HepG2 (cell line): ENCODE measurements around the gene EMID1. TPM values are rescaled to one million over a fixed set of nuclear protein-coding genes. Genes with fewer than 3 reads are reported as not detected.

Experiments used
- ATAC-seq: fragments of 200-7000 bp; cut with Tn5 transposase; 3 replicates; pipeline ENCODE4 v1.9.1; 2020; ENCODE audit warnings: mild to moderate bottlenecking, moderate library complexity
- BruUV-seq: library from RNA; stranded (reverse); fragments of 400-500 nt; replicated peaks from 2 replicates; lab custom pipeline; 2021; lab: Mats Ljungman, UMichigan
- CTCF ChIA-PET: fragments of 300-600 bp; formaldehyde crosslinking; extraction: SDS; loops from one replicate; lab custom pipeline; 2021; ENCODE audit warnings: low total read pairs, inconsistent platforms, low intra/inter-chr PET ratio; lab: Yijun Ruan, JAX
- POLR2A ChIA-PET: fragments of 350-600 bp; sonication (Branson Sonifier 250); formaldehyde crosslinking; loops from one replicate; lab custom pipeline; 2020; ENCODE audit warnings: antibody characterized with exemption, inconsistent platforms; lab: Yijun Ruan, JAX
- DNase-seq: peaks from one replicate; pipeline ENCODE4 v3.0.0-alpha.2; 2015; ENCODE audit warnings: low spot score
- FAIRE-seq: peaks from 3 replicates; lab custom pipeline; 2011; peaks lifted over from hg19 to GRCh38; lab: Jason Lieb, UNC
- H2AFZ ChIP-seq: one replicate; pipeline ENCODE4 v1.6.1; 2011; ENCODE audit warnings: low read length, inconsistent platforms
- H3K27ac ChIP-seq: fragments of 300-600 bp; 3 replicates; pipeline ENCODE4 v1.8.0; 2011; ENCODE audit warnings: mixed run types, mild to moderate bottlenecking, mixed read lengths, low read length, inconsistent platforms; ENCODE audit not compliant: insufficient read depth; ENCODE audit errors: extremely low read length
- H3K27me3 ChIP-seq, 2 experiments: fragments of 200-600 bp in 1 of 2; 2 replicates in 1 of 2; 3 replicates in 1 of 2; pipeline versions ENCODE4 v1.6.0 to v1.8.0; 2011; ENCODE audit warnings: low read length in 2 of 2, mild to moderate bottlenecking in 2 of 2, moderate library complexity in 2 of 2, inconsistent platforms in 1 of 2; ENCODE audit not compliant: insufficient read depth in 2 of 2, control insufficient read depth in 1 of 2
- H3K36me3 ChIP-seq, 2 experiments: fragments of 200-600 bp in 1 of 2; replicated peaks in 1 of 2; 2 replicates in 1 of 2; 3 replicates in 1 of 2; pipeline versions ENCODE4 v1.5.1 to v1.8.0; 2011; ENCODE audit warnings: low read length in 2 of 2, inconsistent platforms in 1 of 2; ENCODE audit not compliant: insufficient read depth in 2 of 2, control insufficient read depth in 1 of 2
- H3K4me1 ChIP-seq: 2 replicates; pipeline ENCODE4 v1.5.1; 2012; ENCODE audit warnings: low read length, inconsistent platforms; ENCODE audit not compliant: insufficient read depth
- H3K4me2 ChIP-seq: 2 replicates; pipeline ENCODE4 v1.6.0; 2011; ENCODE audit warnings: low read depth, low read length, inconsistent platforms
- H3K4me3 ChIP-seq, 3 experiments: fragments of 200-600 bp in 1 of 3; sonication (generic), shearing (Covaris generic) in 1 of 3; replicated peaks in 1 of 3; 2 replicates each; pipeline ENCODE4 v1.5.1; 2011 to 2016; ENCODE audit warnings: low read length in 3 of 3, inconsistent platforms in 2 of 3, low read depth in 2 of 3, mild to moderate bottlenecking in 2 of 3, control low read depth in 1 of 3, mixed read lengths in 1 of 3; ENCODE audit not compliant: insufficient read depth in 1 of 3
- H3K79me2 ChIP-seq: one replicate; pipeline ENCODE4 v1.6.1; 2011; ENCODE audit warnings: low read length, inconsistent platforms; ENCODE audit not compliant: insufficient read depth
- H3K9ac ChIP-seq: 2 replicates; pipeline ENCODE4 v1.6.0; 2011; ENCODE audit warnings: mild to moderate bottlenecking, low read depth, low read length, inconsistent platforms; ENCODE audit not compliant: insufficient read depth
- H3K9me3 ChIP-seq: 2 replicates; pipeline ENCODE4 v1.5.1; 2012; ENCODE audit warnings: mild to moderate bottlenecking, low read length
- H4K20me1 ChIP-seq: 2 replicates; pipeline ENCODE4 v1.6.0; 2011; ENCODE audit warnings: inconsistent platforms, mild to moderate bottlenecking, low read length, moderate library complexity; ENCODE audit not compliant: insufficient read depth
- BRD4 ChIP-seq: sonication (generic); formaldehyde crosslinking; IDR thresholded peaks from 2 replicates; pipeline ENCODE4 v1.4.0; 2020; ENCODE audit warnings: missing genetic modification reagents
- KAT8 ChIP-seq: IDR thresholded peaks from 2 replicates; pipeline ENCODE4 v1.6.1; 2016; ENCODE audit warnings: missing genetic modification reagents, missing compliant biosample characterization
- RFXANK ChIP-seq: IDR thresholded peaks from 2 replicates; pipeline ENCODE4 v1.6.1; 2016
- YY1 ChIP-seq: IDR thresholded peaks from 2 replicates; pipeline ENCODE4 v1.6.1; 2011; ENCODE audit warnings: low read length, low read depth, moderate library complexity, mild to moderate bottlenecking; ENCODE audit not compliant: insufficient read depth, insufficient replicate concordance
- ZBTB21 ChIP-seq: sonication (generic); formaldehyde crosslinking; IDR thresholded peaks from 2 replicates; pipeline ENCODE4 v1.4.0; 2020; ENCODE audit warnings: missing genetic modification reagents
- ZFP1 ChIP-seq: IDR thresholded peaks from 2 replicates; pipeline ENCODE4 v1.6.1; 2016
- ZNF878 ChIP-seq: sonication (generic); formaldehyde crosslinking; IDR thresholded peaks from 2 replicates; pipeline ENCODE4 v1.8.1; 2023; ENCODE audit warnings: mild to moderate bottlenecking, missing genetic modification reagents, moderate library complexity
- ZSCAN31 ChIP-seq: sonication (generic); formaldehyde crosslinking; IDR thresholded peaks from 2 replicates; pipeline ENCODE4 v1.5.0; 2020; ENCODE audit warnings: low read depth, mild to moderate bottlenecking, missing genetic modification reagents
- WGBS: methylation state at CpG from one replicate; pipeline ENCODE4 v1.1.6; 2017; ENCODE audit warnings: low lambda C conversion rate; 5-methylcytosine and 5-hydroxymethylcytosine counted together
- in situ Hi-C: cut with HindIII; loops from 2 replicates; pipeline ENCODE4 v1.10.0; 2017; ENCODE audit warnings: low pct_unique_long_range_greater_than_20kb; ENCODE audit not compliant: extremely low pct_ligation_motif_present
- intact Hi-C: fragments of 100-400 bp; cut with micrococcal nuclease; formaldehyde crosslinking; loops from one replicate; pipeline ENCODE4 v1.10.0; 2022; ENCODE audit not compliant: unreplicated experiment
- polyA plus RNA-seq, 8 experiments: library from polyadenylated mRNA; depleted of rRNA in 3 of 8; stranded (reverse) in 7 of 8; unstranded in 1 of 8; fragments of >200 nt; fragmentation: Illumina TruSeq in 4 of 8; extraction: Trizol in 4 of 8; gene quantifications; 2 replicates each; pipeline versions ENCODE4 v1.2.1 to v1.2.3, GENCODE V29; 2011 to 2016; ENCODE audit warnings: low read depth in 4 of 8, missing spikeins in 1 of 8, mixed read lengths in 1 of 8; ENCODE audit not compliant: insufficient read depth in 1 of 8
- total RNA-seq, 5 experiments: library from RNA; depleted of rRNA; stranded (reverse); fragments of >200 nt; fragmentation: Illumina TruSeq; extraction: Trizol; gene quantifications; 2 replicates each; pipeline ENCODE4 v1.2.3, GENCODE V29; 2016; ENCODE audit warnings: low read depth in 1 of 5
- TF ChIP-seq, protein P1 (sequence below): sonication (generic); formaldehyde crosslinking; IDR thresholded peaks from 2 replicates; pipeline ENCODE4 v1.4.0; 2020; ENCODE audit warnings: missing genetic modification reagents, mild to moderate bottlenecking, borderline replicate concordance
- TF ChIP-seq, protein P2 (sequence below): sonication (generic); formaldehyde crosslinking; conservative IDR thresholded peaks from 2 replicates; pipeline ENCODE4 v1.4.0; 2020; ENCODE audit warnings: mild to moderate bottlenecking, missing genetic modification reagents, moderate library complexity

EMID1 gene
- total and polyA plus RNA-seq, 2 of the 13 experiments (the other 11 are each of a cell fraction or from before 2014, with no cell fraction given), result 0.45 to 0.82 TPM

DNA sequence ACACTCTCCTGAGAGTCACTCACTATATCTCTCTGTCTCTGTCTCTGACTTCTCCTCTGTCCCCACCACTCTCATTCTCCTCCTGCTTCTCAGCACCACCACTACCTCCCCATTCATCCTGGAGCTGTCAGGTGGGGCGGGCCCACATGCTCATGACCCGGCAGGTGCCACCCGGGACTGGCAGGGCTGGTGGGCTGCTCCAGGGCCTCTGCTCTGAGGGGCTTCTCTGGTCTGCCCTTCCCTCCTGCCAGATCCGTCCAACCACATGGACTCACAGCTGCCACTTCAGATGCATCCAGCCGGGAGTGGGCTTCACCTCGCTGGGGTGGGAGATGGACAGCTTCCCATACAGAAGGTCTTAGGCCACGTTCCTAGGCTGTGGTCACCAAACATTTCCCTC is 4.8 kb upstream of the EMID1 start:
- POLR2A ChIA-PET, result no interaction called here
- BruUV-seq, result no TSS peak
- H3K27me3 ChIP-seq, result peaks cover 3 to 27% of the 10 kb centered on the region in 2 experiments; a peak in 4 of 5 replicates
- no peak overlapping the region for H3K4me2 ChIP-seq
- DNase-seq (no peak), FAIRE-seq (no peak), ATAC-seq (no peak)
- H3K79me2 ChIP-seq, result no peaks in the 10 kb centered on the region
- CTCF ChIA-PET, result no interaction called here
- H3K36me3 ChIP-seq, result no peaks in the 10 kb centered on the region
- peaks cover 35% of the 10 kb centered on the region for H3K4me1 ChIP-seq
- no peaks in the 10 kb centered on the region for H4K20me1 ChIP-seq
- no peak overlapping the region for H3K4me3 ChIP-seq
- H3K9ac ChIP-seq, result no peak overlapping the region
- TF ChIP-seq ZSCAN31 (CRISPR knock-in tag), result no peak
- no peaks in the 10 kb centered on the region for H3K9me3 ChIP-seq
- no peak overlapping the region for H2AFZ ChIP-seq
- intact Hi-C loops (no loop called here), in situ Hi-C loops (loop anchor here (5.0 kb wide), 1 partner anchor 46 kb away; no protein-coding TSS in a partner anchor)
- H3K27ac ChIP-seq, result no peak overlapping the region
- 49% methylated on average over 7 of the region's 7 CpGs for WGBS

DNA sequence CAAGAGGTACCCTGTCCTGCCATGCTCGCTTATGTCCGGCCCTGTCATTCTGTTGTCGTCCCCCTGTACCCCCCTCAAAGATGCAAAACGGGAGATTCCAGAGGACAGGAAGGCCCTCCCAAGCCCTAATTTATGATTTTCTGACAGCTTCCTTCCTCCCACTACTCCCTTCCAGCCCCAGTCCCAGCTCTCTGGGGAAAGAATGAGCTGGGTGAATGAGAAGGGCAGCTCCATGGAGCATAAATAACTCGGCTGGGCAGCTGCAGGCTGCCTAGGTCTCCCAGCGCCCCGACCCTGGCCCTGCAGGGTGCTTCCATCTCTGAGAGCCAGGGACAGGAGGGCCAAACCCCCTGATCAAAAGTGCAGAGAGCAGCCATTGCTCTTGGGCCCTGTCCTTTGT is 3.9 kb upstream of the EMID1 start:
- no peaks in the 10 kb centered on the region for H3K79me2 ChIP-seq
- intact Hi-C loops (loop anchor here (1.0 kb wide), 1 partner anchor 44 kb away; no protein-coding TSS in a partner anchor), in situ Hi-C loops (loop anchor here (5.0 kb wide), 1 partner anchor 46 kb away; no protein-coding TSS in a partner anchor)
- DNase-seq, result no peak
- peak overlapping the region; percentile 69 for H3K4me2 ChIP-seq
- peak overlapping the region; percentile 1 for H2AFZ ChIP-seq
- ChIA-PET CTCF (interaction anchor here (1.7 kb wide), 1 partner anchor 44 kb away, joined by 18 read pairs; no protein-coding TSS in a partner anchor), POLR2A (interaction anchor here (1.9 kb wide), 1 partner anchor 44 kb away, joined by 5 read pairs; no protein-coding TSS in a partner anchor)
- no peaks in the 10 kb centered on the region for H4K20me1 ChIP-seq
- no TSS peak for BruUV-seq
- no peak for FAIRE-seq
- no peak for TF ChIP-seq ZNF878 (CRISPR knock-in tag)
- peak; percentile 13 for TF ChIP-seq YY1
- TF ChIP-seq, protein P1, sequence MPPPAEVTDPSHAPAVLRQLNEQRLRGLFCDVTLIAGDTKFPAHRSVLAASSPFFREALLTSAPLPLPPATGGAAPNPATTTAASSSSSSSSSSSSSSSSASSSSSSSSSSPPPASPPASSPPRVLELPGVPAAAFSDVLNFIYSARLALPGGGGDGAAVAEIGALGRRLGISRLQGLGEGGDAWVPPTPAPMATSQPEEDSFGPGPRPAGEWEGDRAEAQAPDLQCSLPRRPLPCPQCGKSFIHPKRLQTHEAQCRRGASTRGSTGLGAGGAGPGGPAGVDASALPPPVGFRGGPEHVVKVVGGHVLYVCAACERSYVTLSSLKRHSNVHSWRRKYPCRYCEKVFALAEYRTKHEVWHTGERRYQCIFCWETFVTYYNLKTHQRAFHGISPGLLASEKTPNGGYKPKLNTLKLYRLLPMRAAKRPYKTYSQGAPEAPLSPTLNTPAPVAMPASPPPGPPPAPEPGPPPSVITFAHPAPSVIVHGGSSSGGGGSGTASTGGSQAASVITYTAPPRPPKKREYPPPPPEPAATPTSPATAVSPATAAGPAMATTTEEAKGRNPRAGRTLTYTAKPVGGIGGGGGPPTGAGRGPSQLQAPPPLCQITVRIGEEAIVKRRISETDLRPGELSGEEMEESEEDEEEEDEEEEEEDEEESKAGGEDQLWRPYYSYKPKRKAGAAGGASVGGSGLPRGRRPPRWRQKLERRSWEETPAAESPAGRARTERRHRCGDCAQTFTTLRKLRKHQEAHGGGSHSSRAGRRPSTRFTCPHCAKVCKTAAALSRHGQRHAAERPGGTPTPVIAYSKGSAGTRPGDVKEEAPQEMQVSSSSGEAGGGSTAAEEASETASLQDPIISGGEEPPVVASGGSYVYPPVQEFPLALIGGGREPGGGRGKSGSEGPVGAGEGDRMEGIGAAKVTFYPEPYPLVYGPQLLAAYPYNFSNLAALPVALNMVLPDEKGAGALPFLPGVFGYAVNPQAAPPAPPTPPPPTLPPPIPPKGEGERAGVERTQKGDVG (CRISPR knock-in tag), result 0 out of 2 replicates have a peak, but pooled peaks have one; percentile 9
- no peak for TF ChIP-seq RFXANK (CRISPR knock-in tag)
- TF ChIP-seq BRD4, result no peak
- TF ChIP-seq ZBTB21 (CRISPR knock-in tag), result no peak
- TF ChIP-seq, protein P2, sequence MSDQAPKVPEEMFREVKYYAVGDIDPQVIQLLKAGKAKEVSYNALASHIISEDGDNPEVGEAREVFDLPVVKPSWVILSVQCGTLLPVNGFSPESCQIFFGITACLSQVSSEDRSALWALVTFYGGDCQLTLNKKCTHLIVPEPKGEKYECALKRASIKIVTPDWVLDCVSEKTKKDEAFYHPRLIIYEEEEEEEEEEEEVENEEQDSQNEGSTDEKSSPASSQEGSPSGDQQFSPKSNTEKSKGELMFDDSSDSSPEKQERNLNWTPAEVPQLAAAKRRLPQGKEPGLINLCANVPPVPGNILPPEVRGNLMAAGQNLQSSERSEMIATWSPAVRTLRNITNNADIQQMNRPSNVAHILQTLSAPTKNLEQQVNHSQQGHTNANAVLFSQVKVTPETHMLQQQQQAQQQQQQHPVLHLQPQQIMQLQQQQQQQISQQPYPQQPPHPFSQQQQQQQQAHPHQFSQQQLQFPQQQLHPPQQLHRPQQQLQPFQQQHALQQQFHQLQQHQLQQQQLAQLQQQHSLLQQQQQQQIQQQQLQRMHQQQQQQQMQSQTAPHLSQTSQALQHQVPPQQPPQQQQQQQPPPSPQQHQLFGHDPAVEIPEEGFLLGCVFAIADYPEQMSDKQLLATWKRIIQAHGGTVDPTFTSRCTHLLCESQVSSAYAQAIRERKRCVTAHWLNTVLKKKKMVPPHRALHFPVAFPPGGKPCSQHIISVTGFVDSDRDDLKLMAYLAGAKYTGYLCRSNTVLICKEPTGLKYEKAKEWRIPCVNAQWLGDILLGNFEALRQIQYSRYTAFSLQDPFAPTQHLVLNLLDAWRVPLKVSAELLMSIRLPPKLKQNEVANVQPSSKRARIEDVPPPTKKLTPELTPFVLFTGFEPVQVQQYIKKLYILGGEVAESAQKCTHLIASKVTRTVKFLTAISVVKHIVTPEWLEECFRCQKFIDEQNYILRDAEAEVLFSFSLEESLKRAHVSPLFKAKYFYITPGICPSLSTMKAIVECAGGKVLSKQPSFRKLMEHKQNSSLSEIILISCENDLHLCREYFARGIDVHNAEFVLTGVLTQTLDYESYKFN (CRISPR knock-in tag), result 0 out of 2 replicates have a peak, but pooled peaks have one; percentile 4
- 0 out of 2 replicates have a peak, but pooled peaks have one; percentile 3 for TF ChIP-seq KAT8 (CRISPR knock-in tag)
- no peak for TF ChIP-seq ZFP1
- no peak overlapping the region for H3K27ac ChIP-seq
- 0% methylated on average over 6 of the region's 7 CpGs for WGBS
- no peaks in the 10 kb centered on the region for H3K9me3 ChIP-seq
- no peak overlapping the region for H3K9ac ChIP-seq
- no peak; the same call in 2 of the 3 replicates for ATAC-seq
- H3K36me3 ChIP-seq, result no peaks in the 10 kb centered on the region
- peak overlapping the region in 1 of 3 experiments; percentile 61; a peak in 2 of 6 replicates for H3K4me3 ChIP-seq
- H3K27me3 ChIP-seq, result peaks cover 7 to 31% of the 10 kb centered on the region in 2 experiments; a peak in 4 of 5 replicates
- peaks cover 40% of the 10 kb centered on the region for H3K4me1 ChIP-seq
